ENCODE data around the gene TBC1D22A.

The TBC1D22A gene

DNA sequence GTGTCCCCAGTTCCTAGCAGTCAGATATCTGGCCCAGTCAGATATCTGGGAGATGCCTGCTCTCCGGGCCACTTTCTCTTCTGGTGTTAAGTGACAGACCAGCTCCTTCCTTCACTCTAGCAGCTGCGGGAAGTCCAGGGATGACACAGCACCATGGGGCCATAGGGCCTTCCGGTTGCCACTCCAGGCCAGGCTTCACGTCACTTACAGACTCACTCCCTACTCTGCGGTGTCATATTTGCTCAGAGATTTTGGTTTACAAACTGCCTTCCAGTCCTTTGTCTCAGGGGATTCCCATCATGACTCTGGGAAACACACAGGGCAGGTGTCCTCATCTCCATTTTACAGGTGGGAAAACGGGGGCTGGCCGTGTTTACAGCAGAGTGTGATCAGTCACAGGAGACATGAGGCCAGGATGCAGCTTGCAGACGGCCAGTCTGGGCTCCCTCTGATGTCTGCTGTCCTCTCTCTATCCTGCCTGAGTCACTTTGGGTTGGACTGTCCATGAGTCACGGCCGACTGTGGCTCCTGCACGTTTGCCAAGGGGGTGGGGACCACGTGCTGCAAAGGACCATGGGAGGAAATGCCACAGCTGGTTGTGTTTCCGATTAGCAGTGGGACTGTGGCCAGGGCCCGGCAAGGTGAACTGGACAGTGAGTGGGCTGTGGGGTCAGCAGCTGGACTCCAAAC lies 8.2 kb upstream of the TBC1D22A start:
- DNase-seq, result no peak

DNA sequence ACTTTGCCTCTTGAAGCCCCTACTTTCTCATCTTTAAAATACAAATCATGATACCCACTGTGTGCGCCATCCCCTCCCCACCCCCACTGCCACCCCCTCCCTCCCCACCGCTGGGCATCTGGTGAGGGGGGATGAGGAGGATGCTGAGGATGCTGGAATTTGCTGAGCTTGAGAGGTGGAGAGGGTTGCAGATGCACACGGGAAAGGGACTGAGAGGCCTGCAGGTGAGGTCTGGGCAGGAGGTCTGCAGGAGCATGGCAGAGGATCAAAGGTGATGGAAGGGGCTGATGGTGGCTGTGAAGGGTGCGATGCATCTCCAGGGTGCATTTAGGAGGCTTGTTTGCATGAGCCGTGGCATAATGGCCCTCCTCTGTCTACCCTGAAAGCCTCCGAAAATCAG lies 7.6 kb upstream of the TBC1D22A start:
- no peak for DNase-seq

DNA sequence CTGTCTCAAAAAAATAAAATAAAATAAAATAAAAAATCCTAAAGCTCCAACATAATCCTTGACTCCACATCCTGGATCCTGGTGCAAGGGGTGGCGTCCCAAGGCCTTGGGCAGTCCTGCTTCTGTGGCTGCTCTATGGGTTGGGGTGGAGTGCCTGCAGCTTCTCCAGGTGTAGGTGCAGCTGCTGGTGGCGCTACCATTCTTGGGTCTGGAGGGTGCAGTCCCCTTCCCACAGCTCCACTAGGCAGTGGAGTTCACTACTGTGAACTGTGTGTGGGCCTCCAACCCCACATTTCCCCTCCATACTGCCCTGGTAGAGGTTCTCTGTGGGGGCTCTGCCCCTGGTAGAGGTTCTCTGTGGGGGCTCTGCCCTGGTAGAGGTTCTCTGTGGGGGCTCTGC lies 6.9 kb upstream of the TBC1D22A start:
- DNase-seq, result no peak

DNA sequence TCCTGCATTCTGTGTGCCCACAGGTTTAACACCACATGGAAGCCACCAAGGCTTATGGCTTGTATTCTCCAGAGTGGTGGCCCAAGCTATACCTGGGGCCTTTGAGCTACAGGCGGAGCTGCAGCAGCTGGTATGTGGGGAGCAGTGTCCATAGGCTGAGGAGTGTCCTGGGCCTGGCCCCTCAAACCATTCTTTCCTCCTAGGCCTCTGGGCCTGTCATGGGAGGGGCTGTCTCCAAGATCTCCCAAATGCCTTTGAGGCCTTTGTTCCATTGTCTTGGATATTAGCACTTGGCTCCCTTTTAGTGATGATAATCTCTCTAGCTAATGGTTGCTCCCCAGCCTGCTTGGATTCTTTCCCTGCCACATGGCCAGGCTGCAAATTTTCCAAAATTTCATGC lies 6.4 kb upstream of the TBC1D22A start:
- DNase-seq, result no peak

DNA sequence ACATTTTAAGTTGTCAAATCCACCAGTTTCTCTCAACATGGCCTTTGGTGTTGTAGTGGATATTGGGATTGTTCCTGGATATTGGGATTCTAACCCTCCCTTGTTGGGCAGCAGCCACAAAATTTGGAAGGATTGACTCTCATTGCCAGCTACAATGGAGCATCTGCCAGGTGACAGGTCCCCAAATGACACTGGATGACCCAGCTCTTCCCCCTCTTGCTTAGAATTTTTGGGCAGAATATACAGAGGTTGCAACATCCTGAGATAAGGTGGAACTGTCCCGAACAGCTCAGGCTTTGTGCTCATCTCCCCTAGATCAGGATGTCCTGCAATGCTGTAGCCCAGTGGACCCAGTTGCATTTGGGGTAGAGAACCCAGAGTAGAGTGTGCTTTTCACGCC lies 5.3 kb upstream of the TBC1D22A start:
- DNase-seq, result no peak

DNA sequence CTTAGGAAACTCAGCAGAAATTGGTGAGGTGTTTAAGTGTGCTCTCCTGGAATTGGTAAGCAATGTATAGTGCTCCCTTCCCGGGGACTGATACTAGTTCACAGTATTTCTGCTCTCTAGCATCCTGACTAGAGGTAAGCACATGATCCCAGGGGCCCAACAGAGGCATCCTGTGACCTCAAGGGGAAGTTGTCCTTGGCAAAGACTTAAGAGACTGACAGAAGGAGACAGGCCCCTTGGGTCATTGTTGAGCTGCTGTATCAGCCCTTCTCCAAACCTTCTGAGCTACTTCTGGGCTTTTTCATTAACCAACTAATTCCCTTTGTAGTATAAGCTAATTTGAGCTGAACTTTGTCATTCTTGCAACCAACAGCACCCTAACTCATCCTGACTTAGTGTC lies 4.3 kb upstream of the TBC1D22A start:
- no peak for DNase-seq

DNA sequence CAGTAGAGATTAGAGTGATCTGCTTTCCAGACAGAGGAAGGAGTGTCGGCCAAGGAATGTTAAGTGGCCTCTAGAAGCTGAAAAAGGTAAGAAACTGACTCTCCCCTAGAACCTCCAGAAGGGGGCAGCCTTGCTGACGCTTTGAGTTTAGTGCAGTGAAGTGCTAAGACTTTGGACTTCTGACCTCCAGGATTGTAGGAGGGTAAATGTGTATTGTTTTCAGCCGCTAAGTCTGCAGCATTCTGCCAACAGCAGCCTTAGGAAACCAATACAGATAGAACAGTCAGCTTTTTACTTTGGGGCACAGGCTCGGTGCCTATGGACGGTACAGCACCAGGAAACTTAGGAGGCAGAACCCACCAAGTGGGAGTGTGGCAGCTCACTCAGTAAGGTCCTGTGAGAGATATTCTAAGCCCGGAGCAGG lies 3.6 kb upstream of the TBC1D22A start:
- peak; percentile 27 to 38 for DNase-seq

DNA sequence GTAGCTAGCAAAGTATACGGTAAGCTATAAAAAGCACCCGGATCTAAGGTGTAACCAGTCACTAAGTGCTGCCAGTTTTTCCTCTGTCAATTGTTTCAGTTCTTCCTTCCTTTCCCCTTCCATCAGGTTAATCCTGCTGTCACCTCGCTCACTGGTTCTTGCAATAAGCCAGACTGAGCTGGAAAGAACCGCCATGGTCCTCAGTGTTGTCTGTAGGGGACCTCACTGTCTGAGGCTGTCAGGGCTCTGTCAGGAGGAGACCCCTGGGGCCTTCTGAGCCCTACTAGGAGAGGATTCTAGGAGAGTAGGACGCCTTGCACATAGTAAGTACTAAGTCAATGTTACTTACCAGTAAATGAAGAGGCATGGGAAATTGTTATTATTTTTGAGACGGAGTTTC lies 1.4 kb upstream of the TBC1D22A start:
- DNase-seq, result no peak

DNA sequence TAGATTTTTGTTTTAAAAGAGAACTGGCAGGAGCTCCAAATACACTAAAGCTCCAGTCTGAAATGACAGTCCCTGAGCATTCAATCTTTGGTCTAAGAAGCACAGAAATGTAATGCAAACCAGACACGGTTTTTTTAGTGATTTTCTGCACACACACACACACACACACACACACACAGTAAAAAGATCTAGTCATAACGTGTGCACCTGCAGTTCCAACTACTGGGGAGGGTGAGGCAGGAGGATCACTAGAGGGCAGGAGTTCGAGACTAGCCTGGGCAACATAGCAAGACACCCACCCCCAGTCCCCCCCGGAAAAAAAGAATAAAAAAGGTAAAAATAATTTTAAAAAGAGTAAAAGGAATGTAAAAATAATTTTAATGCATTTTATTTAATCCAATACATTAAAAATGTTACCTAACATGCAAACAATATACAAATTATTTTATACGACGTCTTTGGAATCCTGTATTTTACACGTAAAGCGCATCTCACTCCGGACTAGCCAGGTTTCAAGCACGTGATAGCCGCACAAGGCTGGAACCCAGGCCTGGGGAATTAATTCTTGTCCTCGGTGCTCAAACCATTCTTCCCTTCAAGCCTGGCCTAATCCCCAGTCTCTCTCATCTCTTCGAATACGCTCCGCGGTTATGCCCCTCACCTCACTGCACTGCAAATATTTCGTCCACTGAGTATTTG lies 762 bp upstream of the TBC1D22A start:
- DNase-seq, result no peak

DNA sequence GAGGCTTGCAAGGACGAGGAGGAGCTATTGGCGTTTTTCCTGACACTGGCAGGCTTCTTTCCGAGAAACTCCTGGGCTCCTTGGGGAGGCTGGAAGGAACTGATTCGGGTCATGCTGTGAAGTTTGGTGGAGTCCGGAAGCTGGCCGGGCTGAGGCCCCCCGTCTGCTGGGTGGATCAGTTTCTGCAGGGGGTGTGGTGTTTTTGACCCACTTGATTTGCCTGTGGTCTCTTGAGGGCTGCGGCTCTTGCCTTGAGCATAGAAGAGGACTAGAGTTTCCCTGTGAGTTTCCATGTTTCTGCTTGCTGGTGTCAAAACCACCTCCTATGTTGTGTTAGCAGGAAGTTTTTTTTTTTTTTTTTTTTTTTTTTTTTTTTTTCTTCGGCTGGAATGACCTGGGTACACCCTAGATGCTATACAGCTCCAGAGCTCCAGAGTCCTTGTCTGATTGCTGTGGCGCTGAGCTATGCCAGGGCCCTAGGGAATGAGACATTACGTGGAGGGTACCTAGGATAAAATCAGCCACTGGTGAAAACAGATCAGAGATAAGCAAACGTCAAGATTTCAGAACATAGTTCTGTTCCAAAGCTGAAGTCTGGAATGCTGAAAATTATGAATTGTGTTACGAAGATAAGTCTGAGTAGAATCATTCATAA lies 728 bp downstream of the TBC1D22A start:
- DNase-seq, result no peak

DNA sequence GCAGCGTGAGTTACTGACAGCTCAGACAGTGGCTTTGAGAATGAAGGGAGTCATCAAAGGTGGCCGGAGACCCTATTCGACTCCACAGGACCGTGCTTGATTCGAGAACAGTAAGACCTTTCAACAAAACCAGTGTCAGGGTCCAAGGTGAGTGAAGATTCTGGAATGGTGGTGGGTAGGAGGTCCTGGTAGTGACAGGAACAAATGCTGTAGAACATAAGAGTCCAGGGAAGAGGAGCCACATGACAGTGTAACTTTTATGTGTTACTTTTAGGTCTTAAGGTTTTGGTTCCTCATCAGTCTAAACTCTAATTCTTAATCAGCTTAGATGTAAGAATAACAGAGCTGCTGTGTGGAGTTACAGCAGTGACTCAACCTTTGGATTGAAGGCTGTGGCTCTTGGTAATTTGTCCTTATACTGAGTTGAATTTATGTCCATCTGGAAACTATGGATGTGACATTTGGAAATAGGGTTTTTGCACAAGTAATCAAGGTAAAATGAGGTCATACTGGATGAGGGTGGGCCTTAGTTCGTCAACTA lies 1.8 kb downstream of the TBC1D22A start:
- no peak for DNase-seq

DNA sequence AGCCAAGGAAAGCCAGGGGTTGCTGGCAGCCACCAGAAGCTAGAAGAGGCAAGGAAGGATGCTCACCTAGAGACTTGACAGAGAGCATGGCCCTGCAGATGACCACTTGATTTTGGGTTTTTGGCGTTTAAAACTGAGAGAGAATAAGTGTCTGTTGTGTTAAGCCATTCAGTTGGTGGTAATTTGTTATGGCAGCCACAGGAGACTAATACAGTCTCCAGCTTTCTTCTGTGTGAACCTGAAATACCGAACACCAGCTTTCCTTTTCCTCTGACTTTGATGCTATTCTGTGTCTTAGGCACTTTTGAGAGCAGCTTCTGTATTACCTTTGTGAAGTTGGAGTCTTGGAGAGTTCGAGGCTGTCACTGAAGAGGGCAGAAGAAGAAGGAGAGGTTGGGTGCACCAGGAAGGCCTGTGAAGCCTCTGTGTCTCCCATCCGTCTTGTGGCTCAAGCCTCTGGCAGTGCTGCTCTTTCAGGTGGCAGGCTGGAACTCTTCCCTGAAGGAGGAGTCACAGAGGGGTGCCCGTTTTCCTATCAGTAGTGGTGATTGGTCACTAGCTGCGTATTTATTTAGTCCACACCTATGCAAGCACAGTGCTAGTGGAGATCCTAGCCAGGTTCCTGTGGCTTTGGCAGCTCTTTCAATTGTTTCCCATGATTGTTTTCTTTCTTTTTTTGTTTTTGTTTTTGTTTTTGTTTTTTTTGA lies 2.5 kb downstream of the TBC1D22A start:
- no peak for DNase-seq

DNA sequence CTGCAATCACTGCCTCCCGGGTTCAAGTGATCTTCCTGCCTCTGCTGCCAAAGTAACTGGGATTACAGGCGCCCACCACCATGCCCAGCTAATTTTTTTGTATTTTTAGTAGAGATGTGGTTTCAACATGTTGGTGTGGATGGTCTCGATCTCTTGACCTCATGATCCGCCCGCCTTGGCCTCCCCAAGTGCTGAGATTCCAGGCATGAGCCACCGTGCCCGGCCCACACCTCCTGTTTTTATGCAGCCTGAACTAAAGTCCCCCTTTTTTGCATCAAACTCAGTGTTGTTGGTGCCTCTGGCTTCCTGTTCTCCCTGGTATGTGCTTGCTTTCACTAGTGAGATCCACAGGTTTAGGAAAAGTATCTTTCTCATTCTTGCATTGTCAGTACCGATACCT lies 4.2 kb downstream of the TBC1D22A start:
- no peak for DNase-seq

DNA sequence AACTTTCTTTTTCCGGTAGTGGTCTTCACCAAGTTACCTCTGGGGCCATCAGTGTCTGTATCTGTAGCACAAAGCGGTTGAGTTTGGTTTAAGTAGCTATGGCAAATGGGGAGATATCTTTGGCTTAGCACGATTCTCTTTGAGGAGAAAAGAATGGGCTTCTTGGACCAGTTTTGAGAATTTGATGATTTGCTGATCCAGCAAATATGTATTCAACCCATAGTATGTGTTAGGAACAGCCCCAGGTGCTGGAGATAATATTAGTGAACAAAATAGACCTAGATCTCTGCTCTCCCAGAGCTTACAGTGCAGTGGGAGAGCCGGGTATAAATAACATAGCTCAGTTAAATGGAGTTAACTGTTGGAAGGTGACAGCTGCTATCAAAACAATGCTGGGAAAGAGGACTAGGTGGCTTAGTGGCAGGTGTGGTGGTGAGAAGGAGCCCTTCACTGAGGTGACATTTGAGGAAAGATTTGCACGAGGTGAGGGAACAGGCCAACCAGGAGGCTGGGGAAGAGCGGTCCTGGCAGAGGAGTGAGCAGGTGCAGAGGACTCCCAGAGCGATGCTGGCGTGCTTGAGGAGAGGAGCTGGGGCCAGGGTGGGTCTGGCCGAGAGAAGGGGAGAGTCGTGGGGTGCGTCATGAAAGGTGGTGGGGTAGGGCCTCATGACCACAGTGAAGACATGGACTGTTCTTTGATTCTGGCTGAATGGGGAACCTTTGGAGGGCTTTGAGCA lies 5.0 kb downstream of the TBC1D22A start:
- DNase-seq, result no peak

DNA sequence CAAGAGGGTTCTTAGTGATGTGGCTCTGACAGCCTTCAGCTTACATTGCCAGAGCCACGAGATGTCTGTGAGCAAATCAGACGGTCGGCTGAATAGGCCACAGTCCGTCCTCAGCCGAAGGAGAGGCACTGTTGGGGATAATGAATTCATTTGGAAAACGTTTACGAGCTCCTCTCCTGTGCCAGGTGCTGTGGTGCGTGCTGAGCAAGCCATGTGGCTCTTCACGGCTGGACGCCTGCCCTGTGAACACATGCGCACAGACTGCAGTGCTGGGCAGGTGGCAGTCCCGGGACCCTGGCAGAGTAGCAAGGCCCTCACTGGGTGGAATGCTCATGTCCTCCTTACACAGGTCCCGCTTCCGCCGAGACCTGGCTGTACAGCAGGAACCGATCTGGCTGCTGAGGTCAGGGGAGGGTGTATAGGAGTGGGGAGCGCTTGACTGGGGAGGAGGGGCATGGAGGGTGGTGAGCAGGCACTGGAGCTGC lies 6.8 kb downstream of the TBC1D22A start:
- peak; percentile 66 to 83 for DNase-seq

DNA sequence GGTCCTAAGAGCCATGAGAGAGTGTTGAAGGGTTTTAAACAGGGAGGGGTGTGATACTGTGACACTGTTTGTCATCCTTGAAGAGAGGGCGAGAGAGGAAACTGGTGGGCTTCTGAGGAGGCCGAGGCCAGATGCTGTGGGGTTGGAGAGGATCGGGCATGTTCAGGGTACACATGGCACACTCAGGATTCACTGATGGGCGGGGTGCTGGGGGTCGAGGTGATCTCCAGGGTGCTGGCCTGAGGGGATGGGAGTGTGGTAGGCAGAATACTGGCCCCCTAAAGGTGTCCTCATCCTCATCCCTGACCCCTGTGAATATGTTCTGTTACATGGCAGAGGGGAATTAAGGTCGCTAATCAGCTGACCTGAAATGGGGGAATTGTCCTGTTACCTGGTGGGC lies 7.3 kb downstream of the TBC1D22A start:
- no peak for DNase-seq

DNA sequence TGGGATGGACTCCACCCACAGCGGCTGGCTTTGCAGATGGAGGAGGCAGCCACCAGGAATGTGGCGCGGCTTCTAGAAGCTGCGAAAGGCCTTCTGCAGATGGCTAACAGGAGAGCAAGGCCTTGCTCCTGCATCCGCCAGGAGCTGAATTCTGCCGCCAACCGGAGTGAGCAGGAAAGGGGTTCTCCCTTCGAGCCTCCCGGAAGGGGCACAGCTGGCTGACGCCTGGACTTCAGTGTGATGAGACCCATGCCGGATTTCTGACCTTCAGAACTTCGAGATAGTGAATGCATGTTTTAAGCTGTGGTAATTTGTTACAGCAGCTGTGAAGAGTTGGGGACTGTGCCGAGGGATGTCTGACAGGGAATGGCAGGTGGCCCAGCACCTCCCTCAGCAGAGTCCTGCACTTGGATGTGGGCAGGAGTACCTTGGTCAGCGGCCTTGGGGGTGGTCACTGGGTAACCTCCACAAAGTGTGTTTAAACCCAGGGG lies 7.7 kb downstream of the TBC1D22A start:
- no peak for DNase-seq

DNA sequence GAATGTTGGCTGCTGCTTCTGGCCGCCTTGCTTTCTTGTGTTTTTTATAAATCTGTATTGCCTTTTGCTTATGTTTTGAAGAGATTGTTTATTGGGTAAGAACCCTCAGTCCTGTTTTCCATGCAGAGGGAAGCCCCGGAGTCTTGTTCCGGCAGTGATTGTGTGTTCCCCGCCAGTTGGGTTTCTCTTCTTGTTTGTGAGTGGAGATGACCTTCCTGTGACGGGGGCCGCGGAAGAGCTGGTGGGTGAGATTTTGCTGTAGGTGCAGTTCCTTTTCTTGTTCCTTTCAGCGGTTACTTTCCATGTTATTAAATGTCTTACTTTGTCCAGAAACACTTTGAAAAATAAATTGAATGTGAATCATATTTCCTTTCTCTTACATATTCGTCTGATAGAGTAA lies 8.3 kb downstream of the TBC1D22A start:
- no peak for DNase-seq

DNA sequence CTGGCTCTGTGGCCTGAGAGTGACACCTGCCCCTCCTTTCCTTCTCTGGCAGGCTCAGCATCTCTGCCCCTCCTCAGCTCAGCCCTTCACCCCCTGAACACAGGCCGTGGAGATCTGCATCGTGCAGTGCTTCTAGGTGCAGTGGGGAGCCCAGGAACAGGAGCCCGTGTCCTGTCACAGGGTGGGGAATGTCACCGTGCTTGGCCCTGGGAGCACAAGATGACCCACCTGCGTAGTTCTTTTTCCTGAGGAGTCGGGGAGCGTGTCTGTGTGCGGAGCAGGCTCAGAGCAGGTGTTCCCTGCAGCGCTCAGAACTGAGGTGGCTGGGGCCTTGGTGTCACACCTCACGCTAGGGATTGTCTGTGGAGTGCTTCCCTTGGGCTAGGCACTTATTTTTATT lies 10.6 kb downstream of the TBC1D22A start:
- DNase-seq, result no peak

DNA sequence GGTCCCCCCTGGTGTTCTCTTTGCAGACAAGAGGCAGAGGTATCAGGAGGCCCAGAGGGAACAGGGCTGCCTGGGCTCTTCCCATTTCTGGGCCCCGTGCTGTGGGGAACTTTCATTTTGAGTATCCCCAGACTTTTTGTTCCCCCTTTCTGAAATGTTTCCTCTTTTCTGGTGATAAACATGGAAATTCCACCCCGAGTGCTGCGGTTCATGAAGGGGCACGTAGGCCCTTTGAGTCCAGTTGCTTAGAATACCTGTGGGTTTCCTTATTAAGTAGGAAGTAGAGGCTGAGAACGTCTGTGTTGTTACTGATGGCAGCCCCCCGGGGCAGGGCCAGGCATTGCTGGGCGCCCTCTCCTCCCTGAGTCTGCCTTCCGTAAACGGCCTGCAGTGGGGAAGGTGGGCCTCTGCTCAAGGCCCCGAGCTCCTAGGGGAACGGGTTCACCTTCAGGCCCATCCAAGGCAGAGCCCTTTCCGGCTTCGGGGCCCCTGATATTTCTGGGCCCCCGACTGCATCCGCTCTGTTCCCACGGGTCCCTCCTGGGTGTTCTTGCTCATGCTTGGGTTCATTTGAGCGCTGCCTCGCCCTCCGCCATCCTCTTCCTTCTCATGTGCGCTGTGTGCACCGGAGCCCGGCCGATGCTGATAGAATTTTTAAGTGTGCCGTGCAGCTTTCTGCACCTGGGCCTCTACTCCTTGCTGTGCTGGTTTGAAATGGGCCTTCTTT lies 12.0 kb downstream of the TBC1D22A start:
- DNase-seq, result no peak

DNA sequence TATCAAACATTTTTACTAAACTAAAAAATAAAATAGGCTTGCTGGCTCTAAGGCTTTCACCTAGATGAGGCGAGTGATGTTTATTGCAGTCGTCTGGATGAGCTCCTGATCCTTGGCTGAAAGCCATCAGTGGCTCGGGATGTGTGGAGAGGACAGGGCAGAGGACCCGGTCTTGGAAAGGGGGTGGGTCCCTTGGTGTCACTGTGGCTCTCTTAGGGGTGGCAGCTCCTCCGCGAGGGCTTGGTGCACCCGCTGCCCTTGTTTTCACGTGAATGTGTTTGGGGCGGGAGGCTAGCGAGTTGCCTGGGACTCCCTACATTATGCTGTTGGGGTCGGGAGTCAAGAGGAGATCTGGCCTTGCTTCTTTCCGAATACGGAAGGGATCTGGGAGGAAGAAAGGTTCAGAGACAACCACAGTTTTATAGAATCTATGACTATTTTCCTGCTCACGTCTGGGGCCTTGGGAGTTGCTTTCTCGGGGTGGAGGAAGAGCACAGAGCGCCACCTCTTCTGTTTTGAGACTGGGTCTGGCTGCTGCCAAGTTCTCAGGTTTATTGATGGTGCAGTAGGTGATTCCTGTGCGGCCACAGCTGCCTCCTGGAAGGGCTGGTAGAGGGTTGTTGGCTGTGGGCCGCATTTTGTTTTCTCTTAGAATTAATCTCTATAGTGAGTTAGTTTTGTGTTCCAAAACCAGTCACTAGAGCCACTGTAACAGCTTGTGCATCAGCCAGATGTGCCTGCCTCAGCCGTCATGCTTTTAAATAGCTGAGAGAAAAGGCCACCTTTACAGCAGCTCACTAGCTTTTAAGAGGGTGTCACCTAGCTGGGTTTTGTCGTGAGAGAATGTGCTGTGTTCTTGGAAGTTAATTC lies 12.8 kb downstream of the TBC1D22A start:
- no peak for DNase-seq

Measured in NCI-H2081 (cell line).